Measurements from ENCODE around the gene PRTG. TPM values are rescaled to one million over a fixed set of nuclear protein-coding genes. Genes with fewer than 3 reads are reported as not detected.
A peak's percentile ranks its signal among the peaks of the same experiment; 100 is the strongest.
"Not testable (repeated sequence)": the region's sequence is repeated elsewhere in the genome, so short reads cannot be mapped to it uniquely, and the experiment has no call there.

The PRTG gene
- total RNA-seq, 1 donor from 2014 or later, result 8.6 TPM

GRCh38 chr15:55606214-55606613 is 136.7 kb downstream of the PRTG start:
- intact Hi-C loops (cut with DNase I), result no loop called here
- DNase-seq, result no peak

GRCh38 chr15:55601374-55601773 is 141.6 kb downstream of the PRTG start:
- no peaks in the 10 kb centered on the region for H3K9me3 ChIP-seq
- intact Hi-C loops (cut with DNase I), result no loop called here
- DNase-seq (no peak), ATAC-seq (no peak)
- H3K27me3 ChIP-seq, result no peaks in the 10 kb centered on the region
- TF ChIP-seq CTCF (IDR thresholded peaks at IDR 0.05), result no peak
- H3K27ac ChIP-seq, result no peak overlapping the region
- H3K4me1 ChIP-seq, result no peaks in the 10 kb centered on the region
- H3K36me3 ChIP-seq, result no peaks in the 10 kb centered on the region
- no peak overlapping the region for H3K4me3 ChIP-seq

More at GRCh38 chr15:55606214-55606613, 136.7 kb downstream of the PRTG start:
- no peaks in the 10 kb centered on the region for H3K27me3 ChIP-seq
- no peak for ATAC-seq
- no peaks in the 10 kb centered on the region for H3K36me3 ChIP-seq
- no peak for TF ChIP-seq CTCF (IDR thresholded peaks at IDR 0.05)
- H3K9me3 ChIP-seq, result no peaks in the 10 kb centered on the region
- no peak overlapping the region for H3K4me3 ChIP-seq
- no peaks in the 10 kb centered on the region for H3K4me1 ChIP-seq
- H3K27ac ChIP-seq, result no peak overlapping the region

- H3K27me3 ChIP-seq, result no peaks in the 10 kb centered on the region
- H3K4me3 ChIP-seq, result no peak overlapping the region
- no peak for TF ChIP-seq CTCF (IDR thresholded peaks at IDR 0.05)
- intact Hi-C loops (cut with DNase I), result no loop called here
- DNase-seq, result no peak
- H3K9me3 ChIP-seq, result no peaks in the 10 kb centered on the region
- H3K27ac ChIP-seq, result no peak overlapping the region
- no peaks in the 10 kb centered on the region for H3K36me3 ChIP-seq
- H3K4me1 ChIP-seq, result no peaks in the 10 kb centered on the region
- ATAC-seq, result no peak
Observed at GRCh38 chr15:55599439-55599838, 143.5 kb downstream of the PRTG start.

- DNase-seq; intact Hi-C loops (cut with DNase I); H3K27me3 ChIP-seq; H3K4me1 ChIP-seq; H3K9me3 ChIP-seq; H3K4me3 ChIP-seq; ATAC-seq; H3K27ac ChIP-seq; H3K36me3 ChIP-seq: not testable (repeated sequence)
Observed at GRCh38 chr15:55593019-55593418, 149.9 kb downstream of the PRTG start.

GRCh38 chr15:55590788-55591187 is 152.2 kb downstream of the PRTG start:
- intact Hi-C loops (cut with DNase I), result no loop called here
- peaks cover 13% of the 10 kb centered on the region for H3K27me3 ChIP-seq
- no peak for ATAC-seq
- no peaks in the 10 kb centered on the region for H3K4me1 ChIP-seq
- H3K9me3 ChIP-seq, result no peaks in the 10 kb centered on the region
- no peak overlapping the region for H3K4me3 ChIP-seq
- H3K36me3 ChIP-seq, result no peaks in the 10 kb centered on the region
- no peak for TF ChIP-seq CTCF (IDR thresholded peaks at IDR 0.05)
- no peak overlapping the region for H3K27ac ChIP-seq
- no peak for DNase-seq

- H3K27me3 ChIP-seq, result peaks cover 15% of the 10 kb centered on the region
- no peaks in the 10 kb centered on the region for H3K9me3 ChIP-seq
- no peak for DNase-seq
- peak overlapping the region; percentile 53 for H3K4me3 ChIP-seq
- no peak for ATAC-seq
- no peaks in the 10 kb centered on the region for H3K36me3 ChIP-seq
- intact Hi-C loops (cut with DNase I), result no loop called here
- no peak overlapping the region for H3K27ac ChIP-seq
- H3K4me1 ChIP-seq, result no peaks in the 10 kb centered on the region
- no peak for TF ChIP-seq CTCF (IDR thresholded peaks at IDR 0.05)
Observed at GRCh38 chr15:55589287-55589686, 153.7 kb downstream of the PRTG start.
